ENCODE results near the gene DMRTC2.

The DMRTC2 gene

DNA sequence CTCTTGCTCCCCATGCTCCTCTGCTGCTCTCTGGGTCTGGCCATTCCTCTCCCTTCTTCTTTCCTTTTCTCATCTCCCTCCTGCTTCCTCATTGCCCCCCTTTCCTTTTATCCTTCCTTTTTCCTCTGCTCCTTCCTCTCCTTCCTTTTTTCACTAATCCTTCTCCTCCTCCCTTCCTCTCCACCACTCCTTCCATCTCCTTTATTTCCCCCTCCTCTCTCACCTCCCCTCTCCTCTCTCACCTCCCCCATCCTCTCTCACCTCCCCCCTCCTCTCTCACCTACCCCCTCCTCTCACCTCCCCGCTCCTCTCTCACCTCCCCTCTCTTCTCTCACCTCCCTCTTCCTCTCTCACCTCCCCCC, 51.7 kb downstream of the DMRTC2 start:
- Histone ChIP-seq H3K36me3 (ENCODE audit: insufficient read depth, low read depth, low read length) (peaks cover 22% of the 10 kb centered on the region), H3K9ac (ENCODE audit: low read depth, low read length) (no peak overlapping the region), H3K4me1 (ENCODE audit: insufficient read depth, low read length) (no peaks in the 10 kb centered on the region), H3K9me3 (ENCODE audit: insufficient read depth, low read depth, low read length) (no peaks in the 10 kb centered on the region), H3K4me3 (ENCODE audit: low read length) (no peak overlapping the region), H3K27me3 (ENCODE audit: insufficient read depth, low read length) (no peaks in the 10 kb centered on the region), H3K27ac (ENCODE audit: low read length) (no peak overlapping the region)

DNA sequence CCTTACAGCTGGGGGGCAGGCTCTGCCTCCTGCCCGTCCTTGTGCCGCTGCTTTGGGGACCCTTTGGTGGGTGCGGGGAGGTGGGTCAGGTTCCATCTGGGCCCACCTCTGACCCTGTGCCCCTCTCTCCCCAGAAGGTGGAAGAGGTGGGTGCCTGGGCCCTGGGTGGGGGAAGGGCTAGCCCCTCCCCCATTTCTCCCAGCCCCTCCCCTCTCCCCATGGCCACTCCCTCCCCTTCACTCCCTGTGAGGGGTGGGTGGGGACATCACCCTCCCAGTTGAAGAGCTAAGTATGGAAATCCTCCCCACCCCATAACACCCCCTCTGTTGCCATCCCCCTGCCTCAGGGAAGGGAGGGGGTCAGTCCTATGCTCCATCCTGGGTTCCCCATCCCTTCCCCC, 52.3 kb downstream of the DMRTC2 start:
- Histone ChIP-seq H3K4me3 (ENCODE audit: low read length) (no peak overlapping the region), H3K4me1 (ENCODE audit: insufficient read depth, low read length) (no peaks in the 10 kb centered on the region), H3K27me3 (ENCODE audit: insufficient read depth, low read length) (no peaks in the 10 kb centered on the region), H3K9ac (ENCODE audit: low read depth, low read length) (no peak overlapping the region), H3K9me3 (ENCODE audit: insufficient read depth, low read depth, low read length) (no peaks in the 10 kb centered on the region), H3K27ac (ENCODE audit: low read length) (no peak overlapping the region), H3K36me3 (ENCODE audit: insufficient read depth, low read depth, low read length) (peaks cover 28% of the 10 kb centered on the region)

DNA sequence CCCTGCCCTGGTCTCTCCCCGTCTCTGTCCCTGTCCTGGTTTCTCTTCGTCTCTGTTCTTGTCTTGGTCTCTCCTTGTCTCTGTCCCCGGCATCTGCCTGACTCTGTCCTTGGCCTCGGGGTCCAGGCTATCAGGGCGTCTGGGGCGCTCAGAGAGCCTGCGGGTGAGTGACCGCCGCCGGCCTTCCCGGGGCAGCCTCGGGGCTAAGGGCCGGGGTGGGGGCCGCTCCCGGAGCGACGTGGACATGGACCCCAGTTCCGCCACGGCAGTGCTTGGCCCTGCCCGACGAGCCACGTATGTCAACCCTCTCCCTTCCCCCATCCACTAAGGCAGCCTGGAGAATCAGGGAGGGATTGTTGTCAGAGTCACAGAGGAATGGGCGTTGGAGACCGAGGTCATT, 53.0 kb downstream of the DMRTC2 start:
- no peak overlapping the region for H3K4me3 ChIP-seq (ENCODE audit: low read length)
- H3K9ac ChIP-seq (ENCODE audit: low read depth, low read length), result no peak overlapping the region
- no peak overlapping the region for H3K27ac ChIP-seq (ENCODE audit: low read length)
- H3K36me3 ChIP-seq (ENCODE audit: insufficient read depth, low read depth, low read length), result peaks cover 34% of the 10 kb centered on the region
- H3K9me3 ChIP-seq (ENCODE audit: insufficient read depth, low read depth, low read length), result no peaks in the 10 kb centered on the region
- no peaks in the 10 kb centered on the region for H3K27me3 ChIP-seq (ENCODE audit: insufficient read depth, low read length)
- no peaks in the 10 kb centered on the region for H3K4me1 ChIP-seq (ENCODE audit: insufficient read depth, low read length)

DNA sequence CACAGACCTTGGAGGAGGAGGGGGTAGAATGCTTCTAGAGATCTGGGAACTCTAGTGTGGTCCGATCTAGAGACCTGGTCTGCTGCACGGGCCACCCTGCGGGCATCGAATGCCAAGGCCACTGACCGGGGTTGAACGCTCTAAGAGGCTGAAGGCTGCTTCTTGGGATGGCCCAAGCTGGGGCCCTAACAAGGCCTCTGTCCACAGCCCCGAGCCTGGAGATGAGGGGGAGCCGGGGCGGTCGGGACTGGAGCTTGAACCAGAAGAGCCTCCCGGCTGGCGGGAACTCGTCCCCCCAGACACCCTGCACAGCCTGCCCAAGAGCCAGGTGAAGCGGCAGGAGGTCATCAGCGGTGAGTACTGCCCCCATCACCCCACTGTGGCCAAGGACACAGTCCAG, 53.4 kb downstream of the DMRTC2 start:
- Histone ChIP-seq H3K27ac (ENCODE audit: low read length) (no peak overlapping the region), H3K27me3 (ENCODE audit: insufficient read depth, low read length) (no peaks in the 10 kb centered on the region), H3K4me1 (ENCODE audit: insufficient read depth, low read length) (no peaks in the 10 kb centered on the region), H3K9me3 (ENCODE audit: insufficient read depth, low read depth, low read length) (no peaks in the 10 kb centered on the region), H3K4me3 (ENCODE audit: low read length) (no peak overlapping the region), H3K36me3 (ENCODE audit: insufficient read depth, low read depth, low read length) (peaks cover 38% of the 10 kb centered on the region), H3K9ac (ENCODE audit: low read depth, low read length) (no peak overlapping the region)

Measured in iPS-20b (cell line).